GM23338 (cell line): Measurements from ENCODE around the gene UFM1. TPM values are rescaled to one million over a fixed set of nuclear protein-coding genes. Genes with fewer than 3 reads are reported as not detected.

Source experiments
- ATAC-seq: fragments of 200-7000 bp; cut with Tn5 transposase; 3 replicates; pipeline ENCODE4 v1.9.1; 2020
- DNase-seq: peaks from one replicate; pipeline ENCODE4 v3.0.0-alpha.2; 2015; ENCODE audit warnings: low spot score
- H2AFZ ChIP-seq: fragments of 200-600 bp; sonication (generic); 2 replicates; pipeline ENCODE4 v1.8.0; 2016; ENCODE audit warnings: antibody characterized with exemption, mild to moderate bottlenecking, moderate library complexity
- H3F3A ChIP-seq: fragments of 200-600 bp; sonication (generic); replicated peaks from 2 replicates; pipeline ENCODE4 v1.8.0; 2017; ENCODE audit warnings: antibody characterized with exemption, mixed run types, low read depth
- H3K27ac ChIP-seq: fragments of 200-600 bp; sonication (generic); 2 replicates; pipeline ENCODE4 v1.6.1; 2016; ENCODE audit warnings: low read depth
- H3K27me3 ChIP-seq: fragments of 200-600 bp; sonication (generic); 2 replicates; pipeline ENCODE4 v1.8.0; 2016; ENCODE audit warnings: mild to moderate bottlenecking, mixed run types, moderate library complexity; ENCODE audit not compliant: insufficient read depth
- H3K36me3 ChIP-seq: fragments of 200-600 bp; sonication (generic); 2 replicates; pipeline ENCODE4 v1.8.0; 2016; ENCODE audit warnings: mild to moderate bottlenecking; ENCODE audit not compliant: insufficient read depth
- H3K4me1 ChIP-seq: fragments of 200-600 bp; sonication (generic); 2 replicates; pipeline ENCODE4 v1.8.0; 2016; ENCODE audit warnings: mild to moderate bottlenecking, moderate library complexity; ENCODE audit not compliant: insufficient read depth
- H3K4me2 ChIP-seq: fragments of 200-600 bp; sonication (generic); 2 replicates; pipeline ENCODE4 v1.7.1; 2017; ENCODE audit warnings: mixed run types
- H3K4me3 ChIP-seq: fragments of 200-600 bp; sonication (generic); 2 replicates; pipeline ENCODE4 v1.6.1; 2016; ENCODE audit warnings: mixed run types
- H3K79me2 ChIP-seq: fragments of 200-600 bp; sonication (generic); replicated peaks from 2 replicates; pipeline ENCODE4 v1.8.0; 2017; ENCODE audit warnings: mild to moderate bottlenecking; ENCODE audit not compliant: insufficient read depth
- H3K9me2 ChIP-seq: fragments of 200-600 bp; sonication (generic); 2 replicates; pipeline ENCODE4 v1.8.0; 2017; ENCODE audit not compliant: insufficient read depth
- H4K20me1 ChIP-seq: fragments of 200-600 bp; sonication (generic); replicated peaks from 2 replicates; pipeline ENCODE4 v1.8.0; 2017; ENCODE audit warnings: mild to moderate bottlenecking; ENCODE audit not compliant: insufficient read depth
- H3K27ac Mint-ChIP-seq: 2 replicates; pipeline ENCODE4 v1.8.0; 2020; ENCODE audit warnings: inconsistent platforms, mild to moderate bottlenecking, moderate library complexity, mixed read lengths
- H3K27me3 Mint-ChIP-seq: 3 replicates; pipeline ENCODE4 v1.8.0; 2022; ENCODE audit warnings: low read depth, mild to moderate bottlenecking, moderate library complexity, mixed read lengths, inconsistent platforms; ENCODE audit not compliant: insufficient read depth, poor library complexity
- H3K36me3 Mint-ChIP-seq: 3 replicates; pipeline ENCODE4 v1.8.0; 2021; ENCODE audit warnings: low read depth, mild to moderate bottlenecking, inconsistent platforms, moderate library complexity, mixed read lengths
- H3K4me1 Mint-ChIP-seq: 3 replicates; pipeline ENCODE4 v1.8.0; 2020; ENCODE audit warnings: mild to moderate bottlenecking, inconsistent platforms, mixed read lengths
- H3K4me3 Mint-ChIP-seq: 3 replicates; pipeline ENCODE4 v1.8.0; 2021; ENCODE audit warnings: moderate library complexity, mild to moderate bottlenecking, inconsistent platforms, mixed read lengths
- H3K9me3 Mint-ChIP-seq: 3 replicates; pipeline ENCODE4 v1.8.0; 2020; ENCODE audit warnings: moderate library complexity, mild to moderate bottlenecking, inconsistent platforms, mixed read lengths
- CTCF ChIP-seq, 2 experiments: fragments of 200-600 bp in 1 of 2; sonication (generic) in 1 of 2; conservative IDR thresholded peaks; 2 replicates each; pipeline versions ENCODE4 v1.5.1 to v1.6.1; 2016 to 2017; ENCODE audit warnings: antibody characterized with exemption in 2 of 2, low read depth in 2 of 2, mild to moderate bottlenecking in 2 of 2, moderate library complexity in 1 of 2
- ETS1 ChIP-seq: IDR thresholded peaks from 2 replicates; pipeline ENCODE4 v1.6.1; 2016; ENCODE audit warnings: antibody characterized with exemption
- JUNB ChIP-seq: IDR thresholded peaks from one replicate; pipeline ENCODE4 v1.6.1; 2016; ENCODE audit warnings: antibody characterized with exemption; ENCODE audit not compliant: unreplicated experiment
- NANOG ChIP-seq: IDR thresholded peaks from 2 replicates; pipeline ENCODE4 v1.6.1; 2016; ENCODE audit warnings: antibody characterized with exemption, borderline replicate concordance
- POLR2AphosphoS5 ChIP-seq: IDR thresholded peaks from 2 replicates; pipeline ENCODE4 v1.6.1; 2016; ENCODE audit warnings: antibody characterized with exemption, low read depth
- STAT1 ChIP-seq: IDR thresholded peaks from one replicate; pipeline ENCODE4 v1.6.1; 2016; ENCODE audit warnings: antibody characterized with exemption; ENCODE audit not compliant: unreplicated experiment
- ZNF462 ChIP-seq: fragments of 250-450 bp; sonication (Bioruptor Pico); IDR thresholded peaks from 2 replicates; pipeline ENCODE4 v1.5.0; 2020; ENCODE audit warnings: mild to moderate bottlenecking, moderate library complexity
- polyA plus RNA-seq: library from polyadenylated mRNA; unstranded; fragments of >200 nt; fragmentation: Nextera tagmentation; extraction: Ambion mirVana; gene quantifications from 2 replicates; pipeline ENCODE4 v1.2.1, GENCODE V29; 2016
- total RNA-seq: library from RNA; depleted of rRNA; stranded (reverse); fragments of >200 nt; shearing (Covaris generic); gene quantifications from 2 replicates; pipeline ENCODE4 v1.2.3, GENCODE V29; 2014

The UFM1 gene
- total and polyA plus RNA-seq, 2 experiments from 2014 or later: 57.0 to 77.1 TPM

GRCh38 chr13:38316129-38316528 lies 33.5 kb upstream of the UFM1 start:
- Mint-ChIP-seq H3K27me3 (no peaks in the 10 kb centered on the region), H3K4me1 (no peaks in the 10 kb centered on the region), H3K27ac (no peak overlapping the region), H3K9me3 (no peaks in the 10 kb centered on the region), H3K4me3 (no peak overlapping the region), H3K36me3 (no peaks in the 10 kb centered on the region)
- H3K79me2 ChIP-seq: no peaks in the 10 kb centered on the region
- H3K4me3 ChIP-seq: no peak overlapping the region
- TF ChIP-seq ZNF462 (CRISPR knock-in tag) (no peak), JUNB (no peak), ETS1 (no peak), CTCF (conservative IDR thresholded peaks at IDR 0.05; ENCODE audit: low read depth in 2 of 2) (no peak), STAT1 (no peak), NANOG (no peak), POLR2AphosphoS5 (no peak)
- H3K27me3 ChIP-seq: no peaks in the 10 kb centered on the region
- no peak for DNase-seq
- ATAC-seq: no peak
- H3F3A ChIP-seq: no peaks in the 10 kb centered on the region
- H4K20me1 ChIP-seq: no peaks in the 10 kb centered on the region
- no peak overlapping the region for H3K27ac ChIP-seq
- H3K4me1 ChIP-seq: no peaks in the 10 kb centered on the region
- no peaks in the 10 kb centered on the region for H3K9me2 ChIP-seq
- H3K36me3 ChIP-seq: no peaks in the 10 kb centered on the region
- no peak overlapping the region for H2AFZ ChIP-seq
- no peak overlapping the region for H3K4me2 ChIP-seq
